K562 (cell line): Measurements from ENCODE around the gene TBX1. TPM values are rescaled to one million over a fixed set of nuclear protein-coding genes. Genes with fewer than 3 reads are reported as not detected.
A peak's percentile ranks its signal among the peaks of the same experiment; 100 is the strongest.

ENCODE experiments used
- ATAC-seq: fragments of 200-7000 bp; cut with Tn5 transposase; 3 replicates; pipeline ENCODE4 v1.9.1; 2020; ENCODE audit warnings: moderate library complexity
- Bru-seq: library from RNA; stranded (reverse); fragments of 400-500 nt; gene quantifications from one replicate; lab custom pipeline; 2021; lab: Mats Ljungman, UMichigan
- BruChase-seq, 2 experiments: library from RNA; stranded (reverse); fragments of 400-500 nt; gene quantifications; one replicate each; lab custom pipeline; 2021; lab: Mats Ljungman, UMichigan
- BruUV-seq: library from RNA; stranded (reverse); fragments of 400-500 nt; replicated peaks from 2 replicates; lab custom pipeline; 2021; lab: Mats Ljungman, UMichigan
- CTCF ChIA-PET: fragments of 300-600 bp; formaldehyde crosslinking; extraction: SDS; loops from one replicate; lab custom pipeline; 2021; ENCODE audit warnings: low intra/inter-chr PET ratio; lab: Yijun Ruan, JAX
- POLR2A ChIA-PET: fragments of 300-600, 350-650 bp; sonication (Branson Sonifier 250); formaldehyde crosslinking; extraction: SDS; loops from one replicate; lab custom pipeline; 2021; ENCODE audit warnings: antibody characterized with exemption, inconsistent platforms; lab: Yijun Ruan, JAX
- DNase-seq, 4 experiments: peaks; one replicate each; pipeline versions ENCODE4 v3.0.0 to v3.0.0-alpha.2; 2011 to 2018; ENCODE audit warnings: low spot score in 3 of 4, mixed read lengths in 3 of 4; ENCODE audit errors: extremely low read depth in 1 of 4
- FAIRE-seq: peaks from 2 replicates; lab custom pipeline; 2011; peaks lifted over from hg19 to GRCh38; lab: Jason Lieb, UNC
- H2AFZ ChIP-seq: 2 replicates; pipeline ENCODE4 v1.6.0; 2011; ENCODE audit warnings: low read depth, low read length, control low read depth, inconsistent platforms
- H3K27ac ChIP-seq: fragments of 200-600 bp; 3 replicates; pipeline ENCODE4 v1.8.0; 2011; ENCODE audit warnings: low read depth, mild to moderate bottlenecking, control low read depth, inconsistent platforms, low read length, moderate library complexity, mixed read lengths; ENCODE audit errors: extremely low read depth
- H3K27me3 ChIP-seq, 2 experiments: fragments of 300-600 bp in 1 of 2; 2 replicates in 1 of 2; 3 replicates in 1 of 2; pipeline versions ENCODE4 v1.6.0 to v1.8.0; 2011; ENCODE audit warnings: inconsistent platforms in 2 of 2, low read length in 2 of 2, mild to moderate bottlenecking in 1 of 2, mixed read lengths in 1 of 2, moderate library complexity in 1 of 2; ENCODE audit not compliant: control insufficient read depth in 2 of 2, insufficient read depth in 2 of 2
- H3K36me3 ChIP-seq: fragments of 300-600 bp; 3 replicates; pipeline ENCODE4 v1.8.0; 2011; ENCODE audit warnings: mild to moderate bottlenecking, low read length, inconsistent platforms; ENCODE audit not compliant: control insufficient read depth, insufficient read depth
- H3K4me1 ChIP-seq, 2 experiments: fragments of 200-600 bp in 1 of 2; replicated peaks in 1 of 2; 2 replicates in 1 of 2; 3 replicates in 1 of 2; pipeline versions ENCODE4 v1.5.1 to v1.8.0; 2011; ENCODE audit warnings: inconsistent platforms in 2 of 2, low read length in 2 of 2, mild to moderate bottlenecking in 1 of 2, mixed read lengths in 1 of 2, moderate library complexity in 1 of 2; ENCODE audit not compliant: control insufficient read depth in 2 of 2, insufficient read depth in 2 of 2
- H3K4me2 ChIP-seq: 2 replicates; pipeline ENCODE4 v1.6.1; 2011; ENCODE audit warnings: low read length, control low read depth, inconsistent platforms, mixed read lengths; ENCODE audit not compliant: insufficient read depth
- H3K4me3 ChIP-seq: fragments of 200-600 bp; sonication (generic), shearing (Covaris generic); 2 replicates; pipeline ENCODE4 v1.5.1; 2016; ENCODE audit warnings: control low read depth, inconsistent platforms
- H3K79me2 ChIP-seq: fragments of 200-600 bp; 3 replicates; pipeline ENCODE4 v1.8.0; 2011; ENCODE audit warnings: low read length, inconsistent platforms; ENCODE audit not compliant: control insufficient read depth, insufficient read depth
- H3K9ac ChIP-seq, 2 experiments: 2 replicates each; pipeline versions ENCODE4 v1.6.0 to v1.6.1; 2011; ENCODE audit warnings: low read depth in 2 of 2, low read length in 2 of 2, control low read depth in 1 of 2, inconsistent platforms in 1 of 2, mild to moderate bottlenecking in 1 of 2, mixed read lengths in 1 of 2; ENCODE audit not compliant: insufficient read depth in 1 of 2
- H3K9me1 ChIP-seq: one replicate; pipeline ENCODE4 v1.6.0; 2011; ENCODE audit warnings: inconsistent platforms, mild to moderate bottlenecking, low read length, moderate library complexity; ENCODE audit not compliant: control insufficient read depth, insufficient read depth
- H3K9me3 ChIP-seq: replicated peaks from 2 replicates; pipeline ENCODE4 v1.5.1; 2011; ENCODE audit warnings: low read depth, low read length, inconsistent platforms; ENCODE audit not compliant: control insufficient read depth, insufficient read depth
- H4K20me1 ChIP-seq: replicated peaks from 2 replicates; pipeline ENCODE4 v1.6.1; 2011; ENCODE audit warnings: low read length, inconsistent platforms, mixed read lengths; ENCODE audit not compliant: control insufficient read depth, insufficient read depth
- HNRNPLL ChIP-seq: fragments of 200-400 bp; formaldehyde crosslinking; IDR thresholded peaks from 2 replicates; pipeline ENCODE4 v1.6.1; 2017; ENCODE audit warnings: low read length, low read depth, mild to moderate bottlenecking; ENCODE audit not compliant: poor library complexity, severe bottlenecking
- ID3 ChIP-seq, 2 experiments: fragments of 250-450 bp in 1 of 2; fragments of 450-650 bp in 1 of 2; sonication (Bioruptor Pico) in 1 of 2; IDR thresholded peaks; 2 replicates each; pipeline versions ENCODE4 v1.6.1 to v1.8.0; 2016 to 2021; ENCODE audit warnings: mild to moderate bottlenecking in 2 of 2, moderate library complexity in 2 of 2, missing compliant biosample characterization in 1 of 2, missing genetic modification characterization in 1 of 2
- POLR2AphosphoS2 ChIP-seq: IDR thresholded peaks from 2 replicates; pipeline ENCODE4 v1.6.1; 2012; ENCODE audit warnings: low read length, improper control_type of control experiment
- WGBS: fragments of 100-300 bp; shearing (Covaris generic); methylation state at CpG from one replicate; pipeline ENCODE4 v1.1.6; 2016; ENCODE audit warnings: low coverage, mixed read lengths; ENCODE audit not compliant: insufficient coverage; ENCODE audit errors: missing lambda C conversion rate; 5-methylcytosine and 5-hydroxymethylcytosine counted together
- in situ Hi-C: fragments of 300-500 bp; cut with MboI; formaldehyde crosslinking; loops from 4 replicates; pipeline ENCODE4 v1.15.0; 2018; ENCODE audit warnings: inconsistent platforms, mixed read lengths
- intact Hi-C: fragments of 100-400 bp; cut with micrococcal nuclease; formaldehyde crosslinking; loops from 2 replicates; pipeline ENCODE4 v1.14.2; 2022
- long read RNA-seq, 3 experiments: library from polyadenylated mRNA in 2 of 3; library from RNA in 1 of 3; unstranded in 2 of 3; stranded (forward) in 1 of 3; transcript quantifications; one replicate each; pipeline ENCODE4 v2.0.0, GENCODE V29; 2019 to 2022
- polyA minus RNA-seq, 3 experiments: library from RNA; depleted of rRNA, polyadenylated mRNA; stranded (reverse); fragments of >200 nt; gene quantifications; 2 replicates each; pipeline ENCODE4 v1.2.3, GENCODE V29; 2011
- polyA plus RNA-seq, 8 experiments: library from polyadenylated mRNA; depleted of rRNA in 4 of 8; stranded (reverse) in 5 of 8; unstranded in 3 of 8; fragments of >200 nt; fragmentation: Nextera tagmentation in 2 of 8; fragmentation: Illumina TruSeq in 1 of 8; extraction: Ambion mirVana in 2 of 8; extraction: Trizol in 1 of 8; gene quantifications; 2 replicates each; pipeline versions ENCODE4 v1.2.1 to v1.2.3, GENCODE V29; 2011 to 2014; ENCODE audit warnings: inconsistent platforms in 1 of 8, missing spikeins in 1 of 8
- total RNA-seq, 7 experiments: library from RNA; depleted of rRNA in 6 of 7; stranded (reverse); fragments of >200 nt in 6 of 7; fragmentation: Illumina TruSeq in 2 of 7; extraction: Trizol in 2 of 7; gene quantifications; 2 replicates each; pipeline versions ENCODE4 v1.2.1 to v1.2.3, GENCODE V29; 2011 to 2021; ENCODE audit warnings: low replicate concordance in 1 of 7
- TF ChIP-seq, protein P1 (sequence below): fragments of 250-450 bp; sonication (Bioruptor Pico); IDR thresholded peaks from 2 replicates; pipeline ENCODE4 v1.5.0; 2021; ENCODE audit warnings: mild to moderate bottlenecking, borderline replicate concordance

Gene TBX1
- 31.9 and 90.7 TPM in 2 replicates for total RNA-seq (2011; cell fraction: chromatin; rRNA removed; ENCODE audit: low replicate concordance)
- total RNA-seq (2011; cell fraction: nucleolus; rRNA removed) = 41.9 and 52.4 TPM in 2 replicates
- total RNA-seq (2011; cell fraction: nucleoplasm; rRNA removed) = 40.6 and 47.0 TPM in 2 replicates
- total RNA-seq (2014; rRNA removed) = 8.9 and 14.0 TPM in 2 replicates
- total RNA-seq (2014; rRNA removed; fragmentation: Illumina TruSeq; extraction: Trizol) = 2.1 and 2.6 TPM in 2 replicates
- 3.5 and 3.9 TPM in 2 replicates for total RNA-seq (2015; rRNA removed; fragmentation: Illumina TruSeq; extraction: Trizol)
- total RNA-seq (2021) = 34.2 and 35.0 TPM in 2 replicates
- polyA plus RNA-seq (2011; rRNA removed) = 2.5 and 9.5 TPM in 2 replicates
- 5.8 and 7.7 TPM in 2 replicates for polyA plus RNA-seq (2011; cell fraction: cytosol; rRNA removed)
- 55.1 and 87.1 TPM in 2 replicates for polyA plus RNA-seq (2011; cell fraction: nucleus; rRNA removed)
- 12.4 and 14.0 TPM in 2 replicates for polyA plus RNA-seq (2012)
- 8.0 and 12.8 TPM in 2 replicates for polyA plus RNA-seq (2014; fragmentation: Illumina TruSeq; extraction: Trizol)
- under 1 TPM; 0.07 to 0.11 TPM for polyA plus RNA-seq (2014; fragmentation: Nextera tagmentation; extraction: Ambion mirVana)
- 14.7 and 17.1 TPM in 2 replicates for polyA plus RNA-seq (2014; rRNA removed)
- 2.2 and 5.5 TPM in 2 replicates for polyA minus RNA-seq (2011; rRNA and poly(A)+ RNA removed)
- 5.4 and 22.9 TPM in 2 replicates for polyA minus RNA-seq (2011; cell fraction: cytosol; rRNA and poly(A)+ RNA removed)
- polyA minus RNA-seq (2011; cell fraction: nucleus; rRNA and poly(A)+ RNA removed) = 20.1 and 45.7 TPM in 2 replicates
- Bru-seq, nascent RNA = percentile 60 among the genes with signal in this experiment
- BruChase-seq, experiment 1, labeled RNA remaining after a 2-hour chase = percentile 48 among the genes with signal in this experiment
- percentile 54 among the genes with signal in this experiment for BruChase-seq, experiment 2, labeled RNA remaining after a 6-hour chase
- long read RNA-seq, experiment 1, transcript TBX1-206 (7 exons, 2,003 nt) = major isoform, 7 of 52 reads
- long read RNA-seq, experiment 1, partial matches to known transcripts = 7 of 52 reads
- long read RNA-seq, experiment 1, other reads (novel, unspliced or antisense) = 38 of 52 reads
- long read RNA-seq, experiment 2, transcript TBX1-206 (7 exons, 2,003 nt) = major isoform, 20 of 41 reads
- long read RNA-seq, experiment 2, partial matches to known transcripts = 10 of 41 reads
- long read RNA-seq, experiment 2, other reads (novel, unspliced or antisense) = 10 of 41 reads
- long read RNA-seq, experiment 3, partial matches to known transcripts = 2 of 3 reads
- long read RNA-seq, experiment 3, other reads (novel, unspliced or antisense) = 1 of 3 reads

DNA sequence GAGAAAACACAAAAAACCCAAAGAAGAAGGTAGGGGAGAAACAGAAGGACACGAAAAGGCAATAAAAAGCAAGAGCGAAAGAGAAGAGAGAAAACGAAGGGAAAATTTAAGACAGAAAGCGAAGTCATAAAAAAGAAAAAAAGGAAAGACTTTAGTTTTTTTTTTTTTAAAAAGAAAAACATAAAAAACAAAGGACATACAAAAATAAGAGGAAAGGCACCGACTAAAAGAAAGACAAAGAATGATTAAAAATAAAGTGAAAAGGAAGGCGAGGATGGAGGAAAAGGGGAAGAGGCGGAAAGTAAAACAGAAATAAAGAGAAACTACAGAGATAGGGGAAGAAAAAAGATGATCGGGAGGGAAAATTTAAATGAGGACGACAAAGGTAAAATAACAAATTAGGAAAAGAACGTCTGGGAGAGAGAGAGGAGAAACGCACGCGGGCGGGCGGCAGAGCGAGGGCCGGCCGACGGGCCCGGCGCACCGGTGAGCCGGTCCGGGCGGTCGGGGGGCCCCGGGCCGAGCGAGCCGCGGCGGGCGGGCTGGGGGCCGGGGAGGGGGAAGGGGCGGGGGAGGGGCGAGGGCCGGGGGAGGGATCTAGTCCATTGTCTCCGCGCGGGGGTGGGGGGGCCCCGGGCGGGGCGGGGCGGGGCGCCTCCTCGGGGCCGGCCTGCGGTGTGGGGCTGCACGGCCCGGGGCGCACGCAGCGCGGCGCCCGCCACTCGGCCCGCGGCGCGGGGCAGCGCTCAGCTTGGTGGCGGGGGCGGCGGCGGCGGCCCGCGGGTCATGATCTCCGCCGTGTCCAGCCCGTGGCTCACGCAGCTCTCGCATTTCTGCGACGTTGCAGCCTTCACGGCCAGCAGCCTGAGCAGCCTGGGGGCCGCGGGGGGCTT is at the start of gene TBX1:
TSS of gene TBX1 (plus strand) at position 721 of the 893 bp plus-strand sequence. CDS start at position 787, 66 bp downstream.
- Histone ChIP-seq H2AFZ (peak within 1 kb of the TSS; percentile 76), H3K9me1 (peaks cover 9% of the 10 kb centered on the region), H3K4me3 (peak within 1 kb of the TSS; percentile 36), H4K20me1 (peaks cover 28% of the 10 kb centered on the region), H3K36me3 (peaks cover 4% of the 10 kb centered on the region; the same call in 1 of the 3 replicates), H3K4me2 (peak within 1 kb of the TSS; percentile 76), H3K79me2 (peaks cover 25% of the 10 kb centered on the region), H3K9me3 (no peaks in the 10 kb centered on the region), H3K27ac (peak within 1 kb of the TSS; percentile 16), H3K27me3 (peaks cover 22 to 43% of the 10 kb centered on the region in 2 experiments; a peak in 4 of 5 replicates), H3K9ac (peak within 1 kb of the TSS; percentile 58 to 87), H3K4me1 (peaks cover 24 to 94% of the 10 kb centered on the region in 2 experiments; a peak in 4 of 5 replicates)
- no TSS peak for BruUV-seq
- in situ Hi-C loops (no loop called here), intact Hi-C loops (no loop called here)
- WGBS = 8% methylated on average over 68 of the region's 79 CpGs
- POLR2A ChIA-PET = interaction anchor here (0.5 to 6.7 kb wide), 10 partner anchors 9 to 1222 kb away, joined by 3 to 78 read pairs (median 4); partner anchors contain the start of gene LZTR1
- peak; percentile 65 to 98 (median 94) for DNase-seq
- CTCF ChIA-PET = interaction anchor here (0.7 to 0.9 kb wide), 2 partner anchors 108 to 150 kb away, joined by 3 to 8 read pairs; no protein-coding TSS in a partner anchor
- FAIRE-seq = no peak
- ATAC-seq = no peak
- TF ChIP-seq ID3 (CRISPR knock-in tag; IDR thresholded peaks at IDR 0.05) (no peak), ID3 (tag; IDR thresholded peaks at IDR 0.05) (no peak), HNRNPLL (no peak), POLR2AphosphoS2 (no peak)
- TF ChIP-seq, protein P1, sequence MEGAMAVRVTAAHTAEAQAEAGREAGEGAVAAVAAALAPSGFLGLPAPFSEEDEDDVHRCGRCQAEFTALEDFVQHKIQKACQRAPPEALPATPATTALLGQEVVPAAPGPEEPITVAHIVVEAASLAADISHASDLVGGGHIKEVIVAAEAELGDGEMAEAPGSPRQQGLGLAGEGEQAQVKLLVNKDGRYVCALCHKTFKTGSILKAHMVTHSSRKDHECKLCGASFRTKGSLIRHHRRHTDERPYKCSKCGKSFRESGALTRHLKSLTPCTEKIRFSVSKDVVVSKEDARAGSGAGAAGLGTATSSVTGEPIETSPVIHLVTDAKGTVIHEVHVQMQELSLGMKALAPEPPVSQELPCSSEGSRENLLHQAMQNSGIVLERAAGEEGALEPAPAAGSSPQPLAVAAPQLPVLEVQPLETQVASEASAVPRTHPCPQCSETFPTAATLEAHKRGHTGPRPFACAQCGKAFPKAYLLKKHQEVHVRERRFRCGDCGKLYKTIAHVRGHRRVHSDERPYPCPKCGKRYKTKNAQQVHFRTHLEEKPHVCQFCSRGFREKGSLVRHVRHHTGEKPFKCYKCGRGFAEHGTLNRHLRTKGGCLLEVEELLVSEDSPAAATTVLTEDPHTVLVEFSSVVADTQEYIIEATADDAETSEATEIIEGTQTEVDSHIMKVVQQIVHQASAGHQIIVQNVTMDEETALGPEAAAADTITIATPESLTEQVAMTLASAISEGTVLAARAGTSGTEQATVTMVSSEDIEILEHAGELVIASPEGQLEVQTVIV (CRISPR knock-in tag) = no peak
